SK-N-SH (cell line): ENCODE data around the gene HELQ. TPM values are rescaled to one million over a fixed set of nuclear protein-coding genes. Genes with fewer than 3 reads are reported as not detected.

Experiments
- CTCF ChIA-PET: fragments of 300-600, 350-600 bp; formaldehyde crosslinking; extraction: SDS; loops from one replicate; lab custom pipeline; 2021; lab: Yijun Ruan, JAX
- POLR2A ChIA-PET: fragments of 350-600 bp; sonication (Branson Sonifier 250); formaldehyde crosslinking; extraction: SDS; loops from one replicate; lab custom pipeline; 2020; ENCODE audit warnings: antibody characterized with exemption, inconsistent platforms; lab: Yijun Ruan, JAX
- DNase-seq: peaks from one replicate; pipeline ENCODE4 v3.0.0; 2012
- H2AFZ ChIP-seq: fragments of 200-600 bp; sonication (generic); 2 replicates; pipeline ENCODE4 v1.8.1; 2016; ENCODE audit warnings: antibody characterized with exemption, mild to moderate bottlenecking, low read depth
- H3F3A ChIP-seq: fragments of 200-600 bp; sonication (generic); replicated peaks from 2 replicates; pipeline ENCODE3; 2016; ENCODE audit warnings: antibody characterized with exemption, mild to moderate bottlenecking; ENCODE audit not compliant: insufficient read depth
- H3K27ac ChIP-seq, 2 experiments: fragments of 200-500 bp in 1 of 2; fragments of 200-600 bp in 1 of 2; sonication (Bioruptor generic) in 1 of 2; sonication (generic), shearing (Covaris generic) in 1 of 2; 2 replicates each; pipeline versions ENCODE4 v1.5.1 to v1.6.1; 2014 to 2016; ENCODE audit warnings: low read depth in 2 of 2, inconsistent platforms in 1 of 2, low read length in 1 of 2, mild to moderate bottlenecking in 1 of 2, mixed read lengths in 1 of 2
- H3K27me3 ChIP-seq: fragments of 200-600 bp; sonication (generic), shearing (Covaris generic); 2 replicates; pipeline ENCODE4 v1.6.1; 2016; ENCODE audit warnings: mixed run types; ENCODE audit not compliant: insufficient read depth
- H3K36me3 ChIP-seq, 2 experiments: fragments of 200-500 bp in 1 of 2; fragments of 200-600 bp in 1 of 2; sonication (Bioruptor generic) in 1 of 2; sonication (generic) in 1 of 2; replicated peaks in 1 of 2; 2 replicates each; pipeline versions ENCODE3 to v1.5.1; 2014 to 2016; ENCODE audit warnings: low read length in 1 of 2, mild to moderate bottlenecking in 1 of 2; ENCODE audit not compliant: insufficient read depth in 2 of 2, control insufficient read depth in 1 of 2
- H3K4me1 ChIP-seq, 2 experiments: fragments of 200-500 bp in 1 of 2; fragments of 200-600 bp in 1 of 2; sonication (Bioruptor generic) in 1 of 2; sonication (generic), shearing (Covaris generic) in 1 of 2; 2 replicates each; pipeline versions ENCODE4 v1.5.1 to v1.6.1; 2014 to 2016; ENCODE audit warnings: low read depth in 1 of 2, low read length in 1 of 2, mixed run types in 1 of 2; ENCODE audit not compliant: insufficient read depth in 2 of 2, control insufficient read depth in 1 of 2
- H3K4me2 ChIP-seq: fragments of 200-600 bp; sonication (generic), shearing (Covaris generic); 2 replicates; pipeline ENCODE4 v1.6.1; 2017; ENCODE audit warnings: mixed run types
- H3K4me3 ChIP-seq, 2 experiments: fragments of 200-500 bp in 1 of 2; fragments of 200-600 bp in 1 of 2; sonication (Bioruptor generic) in 1 of 2; sonication (generic), shearing (Covaris generic) in 1 of 2; 2 replicates each; pipeline versions ENCODE4 v1.5.1 to v1.8.1; 2014 to 2016; ENCODE audit warnings: low read depth in 2 of 2, inconsistent platforms in 1 of 2, low read length in 1 of 2, mild to moderate bottlenecking in 1 of 2, mixed read lengths in 1 of 2, moderate library complexity in 1 of 2
- H3K79me2 ChIP-seq: fragments of 200-600 bp; sonication (generic); 2 replicates; pipeline ENCODE4 v1.8.1; 2017; ENCODE audit warnings: mild to moderate bottlenecking; ENCODE audit not compliant: insufficient read depth
- H3K9ac ChIP-seq: fragments of 200-600 bp; sonication (generic); 2 replicates; pipeline ENCODE4 v1.6.1; 2017; ENCODE audit warnings: mixed run types
- H3K9me2 ChIP-seq: fragments of 200-600 bp; sonication (generic); 2 replicates; pipeline ENCODE4 v1.6.1; 2017; ENCODE audit warnings: mixed run types
- H3K9me3 ChIP-seq: fragments of 200-600 bp; sonication (generic); 2 replicates; pipeline ENCODE4 v1.6.1; 2017; ENCODE audit warnings: mixed run types, mild to moderate bottlenecking, moderate library complexity
- H4K20me1 ChIP-seq: fragments of 200-600 bp; sonication (generic); 2 replicates; pipeline ENCODE4 v1.6.1; 2017; ENCODE audit warnings: mild to moderate bottlenecking, mixed run types; ENCODE audit not compliant: insufficient read depth
- ELF1 ChIP-seq: IDR thresholded peaks from 2 replicates; pipeline ENCODE4 v1.4.0; 2012
- EP300 ChIP-seq, 2 experiments: IDR thresholded peaks; 2 replicates each; pipeline versions ENCODE4 v1.4.0 to v1.6.1; 2012; ENCODE audit warnings: borderline replicate concordance in 1 of 2, low read depth in 1 of 2, low read length in 1 of 2
- EZH2phosphoT487 ChIP-seq: fragments of 200-600 bp; sonication (generic); IDR thresholded peaks from 2 replicates; pipeline ENCODE4 v1.6.1; 2017; ENCODE audit warnings: low read depth, mixed run types, mild to moderate bottlenecking, antibody characterized with exemption, moderate library complexity, borderline replicate concordance
- FOSL2 ChIP-seq: IDR thresholded peaks from 2 replicates; pipeline ENCODE4 v1.4.0; 2012; ENCODE audit warnings: low read depth, mild to moderate bottlenecking, moderate library complexity, borderline replicate concordance
- MXI1 ChIP-seq: IDR thresholded peaks from 2 replicates; pipeline ENCODE4 v1.6.1; 2012; ENCODE audit warnings: mild to moderate bottlenecking, low read depth, low read length, improper control_type of control experiment
- POLR2AphosphoS5 ChIP-seq: IDR thresholded peaks from 2 replicates; pipeline ENCODE4 v1.6.1; 2012; ENCODE audit warnings: low read depth, low read length
- REST ChIP-seq: IDR thresholded peaks from 2 replicates; pipeline ENCODE4 v1.6.1; 2012; ENCODE audit warnings: mild to moderate bottlenecking, low read depth, low read length, moderate library complexity
- RXRA ChIP-seq: IDR thresholded peaks from 2 replicates; pipeline ENCODE4 v1.4.0; 2012; ENCODE audit warnings: low read depth, mild to moderate bottlenecking, borderline replicate concordance
- TAF1 ChIP-seq: IDR thresholded peaks from 2 replicates; pipeline ENCODE4 v1.6.1; 2012; ENCODE audit warnings: low read depth, mild to moderate bottlenecking, low read length, moderate library complexity, borderline replicate concordance
- YY1 ChIP-seq: IDR thresholded peaks from 2 replicates; pipeline ENCODE4 v1.4.0; 2012; ENCODE audit warnings: low read depth, mild to moderate bottlenecking
- ZBTB33 ChIP-seq: IDR thresholded peaks from 2 replicates; pipeline ENCODE4 v1.4.0; 2012; ENCODE audit warnings: low read depth, borderline replicate concordance
- WGBS: methylation state at CpG from one replicate; pipeline ENCODE4 v1.1.6; 2017; ENCODE audit warnings: low lambda C conversion rate; 5-methylcytosine and 5-hydroxymethylcytosine counted together
- polyA plus RNA-seq, 3 experiments: library from polyadenylated mRNA; depleted of rRNA; stranded (reverse); fragments of >200 nt; gene quantifications; 2 replicates each; pipeline ENCODE4 v1.2.3, GENCODE V29; 2012
- TF ChIP-seq, protein P1 (sequence below): IDR thresholded peaks from 2 replicates; pipeline ENCODE4 v1.4.0; 2012; ENCODE audit warnings: low read depth, borderline replicate concordance
- TF ChIP-seq, protein P2 (sequence below): IDR thresholded peaks from 2 replicates; pipeline ENCODE4; 2012

The HELQ gene
- polyA plus RNA-seq, 1 of the 3 experiments (the other 2 are of a cell fraction), result 7.2 TPM

GRCh38 chr4:83389037-83389720 is 66.4 kb downstream of the HELQ start:
- H3K4me3 ChIP-seq, result no peak overlapping the region
- no peak for TF ChIP-seq ELF1
- TF ChIP-seq, protein P1, sequence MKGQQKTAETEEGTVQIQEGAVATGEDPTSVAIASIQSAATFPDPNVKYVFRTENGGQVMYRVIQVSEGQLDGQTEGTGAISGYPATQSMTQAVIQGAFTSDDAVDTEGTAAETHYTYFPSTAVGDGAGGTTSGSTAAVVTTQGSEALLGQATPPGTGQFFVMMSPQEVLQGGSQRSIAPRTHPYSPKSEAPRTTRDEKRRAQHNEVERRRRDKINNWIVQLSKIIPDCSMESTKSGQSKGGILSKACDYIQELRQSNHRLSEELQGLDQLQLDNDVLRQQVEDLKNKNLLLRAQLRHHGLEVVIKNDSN, result no peak
- TF ChIP-seq EZH2phosphoT487, result no peak
- TF ChIP-seq TAF1, result no peak
- TF ChIP-seq ZBTB33, result no peak
- TF ChIP-seq, protein P2, sequence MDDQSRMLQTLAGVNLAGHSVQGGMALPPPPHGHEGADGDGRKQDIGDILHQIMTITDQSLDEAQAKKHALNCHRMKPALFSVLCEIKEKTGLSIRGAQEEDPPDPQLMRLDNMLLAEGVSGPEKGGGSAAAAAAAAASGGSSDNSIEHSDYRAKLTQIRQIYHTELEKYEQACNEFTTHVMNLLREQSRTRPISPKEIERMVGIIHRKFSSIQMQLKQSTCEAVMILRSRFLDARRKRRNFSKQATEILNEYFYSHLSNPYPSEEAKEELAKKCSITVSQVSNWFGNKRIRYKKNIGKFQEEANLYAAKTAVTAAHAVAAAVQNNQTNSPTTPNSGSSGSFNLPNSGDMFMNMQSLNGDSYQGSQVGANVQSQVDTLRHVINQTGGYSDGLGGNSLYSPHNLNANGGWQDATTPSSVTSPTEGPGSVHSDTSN, result no peak
- H3K9me2 ChIP-seq, result no peaks in the 10 kb centered on the region
- no peaks in the 10 kb centered on the region; a peak in 1 of 4 replicates for H3K4me1 ChIP-seq
- no peak overlapping the region for H3K4me2 ChIP-seq
- H3K9me3 ChIP-seq, result no peaks in the 10 kb centered on the region
- DNase-seq, result no peak
- no peaks in the 10 kb centered on the region for H3K79me2 ChIP-seq
- CTCF ChIA-PET, result interaction anchor here (1.0 kb wide), 1 partner anchor 19 kb away, joined by 3 read pairs; no protein-coding TSS in a partner anchor
- no peaks in the 10 kb centered on the region for H3K27me3 ChIP-seq
- no peak overlapping the region for H2AFZ ChIP-seq
- H3K27ac ChIP-seq, result no peak overlapping the region
- H3K36me3 ChIP-seq, result no peaks in the 10 kb centered on the region
- WGBS, result 39% methylated on average over 8 of the region's 8 CpGs
- no peaks in the 10 kb centered on the region for H4K20me1 ChIP-seq
- H3F3A ChIP-seq, result no peaks in the 10 kb centered on the region
- H3K9ac ChIP-seq, result no peak overlapping the region
- POLR2A ChIA-PET, result no interaction called here

GRCh38 chr4:83388313-83388676 is 67.3 kb downstream of the HELQ start:
- POLR2A ChIA-PET, result no interaction called here
- no peak overlapping the region for H3K4me2 ChIP-seq
- H3K27me3 ChIP-seq, result no peaks in the 10 kb centered on the region
- no peak overlapping the region for H3K9ac ChIP-seq
- no peaks in the 10 kb centered on the region for H3K9me3 ChIP-seq
- 86% methylated on average over 4 of the region's 4 CpGs for WGBS
- no peaks in the 10 kb centered on the region for H3K36me3 ChIP-seq
- no peaks in the 10 kb centered on the region for H4K20me1 ChIP-seq
- H3K4me1 ChIP-seq, result no peaks in the 10 kb centered on the region; a peak in 1 of 4 replicates
- no peak overlapping the region for H3K4me3 ChIP-seq
- CTCF ChIA-PET, result interaction anchor here (1.0 kb wide), 1 partner anchor 20 kb away, joined by 3 read pairs; no protein-coding TSS in a partner anchor
- H3K79me2 ChIP-seq, result no peaks in the 10 kb centered on the region
- no peak overlapping the region for H2AFZ ChIP-seq
- no peaks in the 10 kb centered on the region for H3F3A ChIP-seq
- H3K27ac ChIP-seq, result no peak overlapping the region
- no peak for DNase-seq
- no peaks in the 10 kb centered on the region for H3K9me2 ChIP-seq
- TF ChIP-seq MXI1, result no peak
- no peak for TF ChIP-seq FOSL2
- no peak for TF ChIP-seq POLR2AphosphoS5
- no peak for TF ChIP-seq REST
- no peak for TF ChIP-seq RXRA
- no peak for TF ChIP-seq EP300 (IDR thresholded peaks at IDR 0.05; ENCODE audit: borderline replicate concordance in 1 of 2, low read depth in 1 of 2, low read length in 1 of 2)
- TF ChIP-seq ELF1, result no peak
- no peak for TF ChIP-seq YY1
